Measurements from ENCODE around the gene NDUFA7.
"Not testable (repeated sequence)": the region's sequence is repeated elsewhere in the genome, so short reads cannot be mapped to it uniquely, and the experiment has no call there.

Gene NDUFA7

DNA sequence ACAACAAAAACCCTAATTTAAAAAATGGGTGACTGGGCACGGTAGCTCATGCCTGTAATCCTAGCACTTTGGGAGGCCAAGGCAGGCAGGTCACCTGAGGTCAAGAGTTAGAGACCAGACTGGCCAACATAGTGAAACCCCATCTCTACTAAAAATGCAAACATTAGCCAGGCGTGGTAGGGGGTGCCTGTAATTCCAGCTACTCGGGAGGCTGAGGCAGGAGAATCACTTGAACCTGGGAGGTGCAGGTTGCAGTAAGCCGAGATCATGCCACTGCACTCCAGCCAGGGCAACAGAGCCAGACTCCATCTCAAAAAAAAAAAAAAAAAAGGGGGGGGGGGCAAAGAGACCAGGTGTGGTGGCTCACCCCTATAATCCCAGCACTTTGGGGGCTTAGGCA is 56.9 kb downstream of the NDUFA7 start:
- DNase-seq (ENCODE audit: low spot score): not testable (repeated sequence)

DNA sequence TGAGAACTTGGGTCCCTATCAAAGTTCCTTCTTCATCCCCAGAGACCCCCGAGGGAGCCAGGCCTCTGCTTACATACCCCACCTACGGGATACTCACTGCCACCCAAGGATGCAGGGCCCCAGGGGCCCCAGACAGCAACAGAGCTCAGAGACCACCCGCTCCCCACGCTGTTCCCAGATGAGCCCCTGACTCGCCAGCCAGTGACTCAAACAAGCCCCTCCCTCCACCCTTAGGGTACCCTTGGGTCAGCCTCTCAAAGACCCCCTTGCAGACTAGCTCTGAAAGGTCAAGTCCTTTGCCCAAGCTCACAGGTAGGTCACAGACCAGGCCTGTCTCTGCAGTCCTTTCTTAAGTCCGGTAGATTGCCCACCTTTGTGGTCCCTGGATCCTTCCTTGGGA is 58.7 kb downstream of the NDUFA7 start:
- no peak for DNase-seq (ENCODE audit: low spot score)

DNA sequence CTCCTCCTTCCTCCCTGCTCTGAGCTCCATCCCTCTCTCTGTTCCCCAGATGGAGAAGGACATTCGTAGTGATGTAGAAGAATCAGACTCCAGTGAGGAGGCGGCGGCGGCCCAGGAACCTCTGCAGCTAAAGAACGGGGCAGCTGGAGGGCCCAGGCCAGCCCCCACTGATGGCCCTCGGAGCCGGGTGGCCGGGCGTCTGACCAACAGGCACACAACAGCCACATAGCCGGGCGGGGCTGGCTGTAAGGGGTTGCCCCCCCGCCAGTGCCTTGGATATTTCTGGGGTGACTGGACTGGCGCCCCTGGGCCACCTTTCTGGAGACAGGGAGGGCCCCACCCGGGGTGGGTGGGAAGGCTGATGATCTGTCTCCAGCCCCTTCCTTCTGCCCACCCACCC is 59.3 kb downstream of the NDUFA7 start:
- no peak for DNase-seq (ENCODE audit: low spot score)

DNA sequence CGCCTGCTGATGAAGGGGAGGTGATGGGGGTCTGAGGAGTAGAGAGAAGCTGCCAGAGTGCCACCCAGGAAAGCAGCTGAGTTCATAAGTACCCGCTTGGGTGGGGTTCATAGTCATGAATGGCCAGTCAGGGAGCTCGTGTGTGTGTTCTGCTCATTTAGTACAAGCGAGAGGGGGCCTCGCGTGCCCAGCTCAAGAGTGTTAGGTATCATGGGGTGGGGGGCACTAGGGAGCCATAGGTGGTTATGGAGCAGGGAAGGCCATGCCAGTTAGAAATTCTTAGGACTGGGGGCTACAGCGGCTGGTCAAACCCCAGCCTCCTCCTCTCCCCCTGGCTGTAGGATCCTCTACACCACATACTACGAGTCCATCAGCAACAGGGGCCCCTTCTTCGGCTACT is 59.8 kb downstream of the NDUFA7 start:
- DNase-seq (ENCODE audit: low spot score): no peak
